Adrenal gland (tissue), 12 donors: ENCODE results near the gene COL6A3. TPM values are rescaled to one million over a fixed set of nuclear protein-coding genes. Genes with fewer than 3 reads are reported as not detected.

Source experiments
- DNase-seq, 7 donors: peaks; one replicate each; pipeline ENCODE4 v3.0.0-alpha.2; 2019 to 2020
- H3K27ac ChIP-seq, 5 donors: fragments of 200-600 bp; sonication (generic) in 4 of 5; 1 replicate in 3 of 5; 2 replicates in 2 of 5; pipeline versions ENCODE4 v1.5.1 to v1.8.0; 2016 to 2020; ENCODE audit warnings: mild to moderate bottlenecking in 1 of 5
- H3K27me3 ChIP-seq: fragments of 200-600 bp; 2 replicates; pipeline ENCODE4 v1.8.0; 2021
- H3K36me3 ChIP-seq, 2 donors: fragments of 200-600 bp; replicated peaks in 1 of 2; 1 replicate in 1 of 2; 2 replicates in 1 of 2; pipeline versions ENCODE4 v1.5.1 to v1.8.0; 2018 to 2022
- H3K4me1 ChIP-seq, 2 donors: fragments of 200-600 bp; replicated peaks in 1 of 2; 1 replicate in 1 of 2; 2 replicates in 1 of 2; pipeline versions ENCODE4 v1.5.1 to v1.8.0; 2018 to 2021
- H3K4me3 ChIP-seq, 4 donors: fragments of 200-600 bp; sonication (generic) in 3 of 4; one replicate each; pipeline ENCODE4 v1.5.1; 2016 to 2018
- H3K9me3 ChIP-seq, 3 donors: fragments of 200-600 bp; sonication (generic) in 1 of 3; replicated peaks in 1 of 3; 1 replicate in 2 of 3; 2 replicates in 1 of 3; pipeline versions ENCODE4 v1.5.1 to v1.8.0; 2016 to 2021
- POLR2A ChIP-seq, 2 donors: fragments of 450-650 bp; IDR thresholded peaks; one replicate each; pipeline ENCODE4 v1.6.1; 2017; ENCODE audit warnings: antibody characterized with exemption in 2 of 2, mild to moderate bottlenecking in 2 of 2, moderate library complexity in 1 of 2
- WGBS, 4 donors: extraction: QIAGEN DNeasy Blood & Tissue Kit in 2 of 4; methylation state at CpG; one replicate each; pipeline versions ENCODE4 v1.1.5 to v1.1.7; 2013 to 2017; 5-methylcytosine and 5-hydroxymethylcytosine counted together
- intact Hi-C, 2 donors: fragments of 100-400 bp; cut with DNase I; formaldehyde crosslinking; loops; one replicate each; pipeline versions ENCODE4 v1.14.1 to v1.15.0; 2022 to 2023
- polyA plus RNA-seq, 3 donors: library from polyadenylated mRNA; stranded (reverse); fragments of 200-250 nt in 2 of 3; fragments of 350-450 nt in 1 of 3; fragmentation: Illumina TruSeq in 1 of 3; extraction: RNeasy Lipid Tissue Mini Kit (QIAGEN cat#74804) in 1 of 3; gene quantifications; one replicate each; pipeline ENCODE4 v1.2.3, GENCODE V29; 2013 to 2014
- total RNA-seq, 9 donors: library from RNA; depleted of rRNA in 4 of 9; stranded (reverse); fragments of >200 nt in 4 of 9; fragments of 120-200 nt in 1 of 9; fragmentation: NEBNext Ultra II Directional in 1 of 9; extraction: Animal tissue kit (Norgen Biotek cat#: 25700) in 1 of 9; gene quantifications; one replicate each; pipeline versions ENCODE4 v1.1.0 to v1.2.4, GENCODE V29; 2013 to 2023
- TF ChIP-seq, protein P1 (sequence below), 6 experiments: fragments of 450-650 bp in 4 of 6; fragments of 200-600 bp in 2 of 6; sonication (generic) in 1 of 6; IDR thresholded peaks; 1 replicate in 5 of 6; 2 replicates in 1 of 6; pipeline versions ENCODE4 v1.5.1 to v1.8.0; 2016 to 2021; ENCODE audit warnings: antibody characterized with exemption in 6 of 6, mild to moderate bottlenecking in 2 of 6, moderate library complexity in 1 of 6
- donor health status: healthy with polysubstance abuse.
- donor health status: Bipolar disorder and iron deficiency.
- donor health status: DM: yes; HTN: yes; CAD: no.
- donor health status: DM: no; HTN: no; CAD: no.
- donor health status: DM: no; HTN: no; CAD: no.
- donor health status: DM: yes; HTN: yes; CAD: no.

Gene COL6A3
- total and polyA plus RNA-seq, 12 donors, result 15.5 to 69.4 (median 33.1) TPM

DNA sequence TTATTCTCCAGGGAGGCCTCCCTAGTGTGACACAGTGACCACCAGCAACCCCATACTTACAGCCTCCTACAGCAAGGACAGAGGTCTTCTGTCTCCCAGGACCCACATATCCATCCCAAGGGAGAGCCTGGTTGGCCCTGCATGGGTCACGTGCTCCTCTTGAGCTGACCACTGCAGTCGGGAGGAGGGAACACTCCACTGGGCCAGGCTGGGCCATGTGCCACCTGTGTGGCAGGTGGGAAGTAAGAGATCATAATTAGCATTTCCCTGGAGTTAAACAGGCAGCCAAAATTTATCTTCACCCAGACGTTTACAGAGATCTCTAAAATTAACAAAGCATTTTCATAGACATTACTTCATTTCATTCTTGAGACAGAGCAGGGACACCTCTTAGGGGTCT lies 39.7 kb upstream of the COL6A3 start:
- H3K36me3 ChIP-seq, result no peaks in the 10 kb centered on the region
- no peaks in the 10 kb centered on the region for H3K27me3 ChIP-seq
- peaks cover 0 to 7% of the 10 kb centered on the region in 2 donors for H3K4me1 ChIP-seq
- WGBS, 4 donors, result 81 to 88% (median 83%) methylated on average over 2 to 3 of the region's 3 CpGs
- DNase-seq, result no peak
- no peak overlapping the region for H3K27ac ChIP-seq
- TF ChIP-seq, protein P1, sequence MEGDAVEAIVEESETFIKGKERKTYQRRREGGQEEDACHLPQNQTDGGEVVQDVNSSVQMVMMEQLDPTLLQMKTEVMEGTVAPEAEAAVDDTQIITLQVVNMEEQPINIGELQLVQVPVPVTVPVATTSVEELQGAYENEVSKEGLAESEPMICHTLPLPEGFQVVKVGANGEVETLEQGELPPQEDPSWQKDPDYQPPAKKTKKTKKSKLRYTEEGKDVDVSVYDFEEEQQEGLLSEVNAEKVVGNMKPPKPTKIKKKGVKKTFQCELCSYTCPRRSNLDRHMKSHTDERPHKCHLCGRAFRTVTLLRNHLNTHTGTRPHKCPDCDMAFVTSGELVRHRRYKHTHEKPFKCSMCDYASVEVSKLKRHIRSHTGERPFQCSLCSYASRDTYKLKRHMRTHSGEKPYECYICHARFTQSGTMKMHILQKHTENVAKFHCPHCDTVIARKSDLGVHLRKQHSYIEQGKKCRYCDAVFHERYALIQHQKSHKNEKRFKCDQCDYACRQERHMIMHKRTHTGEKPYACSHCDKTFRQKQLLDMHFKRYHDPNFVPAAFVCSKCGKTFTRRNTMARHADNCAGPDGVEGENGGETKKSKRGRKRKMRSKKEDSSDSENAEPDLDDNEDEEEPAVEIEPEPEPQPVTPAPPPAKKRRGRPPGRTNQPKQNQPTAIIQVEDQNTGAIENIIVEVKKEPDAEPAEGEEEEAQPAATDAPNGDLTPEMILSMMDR (IDR thresholded peaks at IDR 0.05), result no peak
- H3K4me3 ChIP-seq, result no peak overlapping the region
- no peaks in the 10 kb centered on the region for H3K9me3 ChIP-seq
- intact Hi-C loops, result no loop called here

GRCh38 chr2:237452861-237453260 lies 38.9 kb upstream of the COL6A3 start:
- H3K36me3 ChIP-seq, result no peaks in the 10 kb centered on the region
- 74 to 85% (median 78%) methylated on average over 3 of the region's 3 CpGs for WGBS, 4 donors
- DNase-seq, result no peak
- H3K27me3 ChIP-seq, result no peaks in the 10 kb centered on the region
- H3K4me3 ChIP-seq, result no peak overlapping the region
- intact Hi-C loops, result no loop called here
- peaks cover 0 to 7% of the 10 kb centered on the region in 2 donors for H3K4me1 ChIP-seq
- no peaks in the 10 kb centered on the region for H3K9me3 ChIP-seq
- TF ChIP-seq, protein P1 (IDR thresholded peaks at IDR 0.05), result no peak
- TF ChIP-seq POLR2A (IDR thresholded peaks at IDR 0.05), result no peak
- no peak overlapping the region for H3K27ac ChIP-seq

DNA sequence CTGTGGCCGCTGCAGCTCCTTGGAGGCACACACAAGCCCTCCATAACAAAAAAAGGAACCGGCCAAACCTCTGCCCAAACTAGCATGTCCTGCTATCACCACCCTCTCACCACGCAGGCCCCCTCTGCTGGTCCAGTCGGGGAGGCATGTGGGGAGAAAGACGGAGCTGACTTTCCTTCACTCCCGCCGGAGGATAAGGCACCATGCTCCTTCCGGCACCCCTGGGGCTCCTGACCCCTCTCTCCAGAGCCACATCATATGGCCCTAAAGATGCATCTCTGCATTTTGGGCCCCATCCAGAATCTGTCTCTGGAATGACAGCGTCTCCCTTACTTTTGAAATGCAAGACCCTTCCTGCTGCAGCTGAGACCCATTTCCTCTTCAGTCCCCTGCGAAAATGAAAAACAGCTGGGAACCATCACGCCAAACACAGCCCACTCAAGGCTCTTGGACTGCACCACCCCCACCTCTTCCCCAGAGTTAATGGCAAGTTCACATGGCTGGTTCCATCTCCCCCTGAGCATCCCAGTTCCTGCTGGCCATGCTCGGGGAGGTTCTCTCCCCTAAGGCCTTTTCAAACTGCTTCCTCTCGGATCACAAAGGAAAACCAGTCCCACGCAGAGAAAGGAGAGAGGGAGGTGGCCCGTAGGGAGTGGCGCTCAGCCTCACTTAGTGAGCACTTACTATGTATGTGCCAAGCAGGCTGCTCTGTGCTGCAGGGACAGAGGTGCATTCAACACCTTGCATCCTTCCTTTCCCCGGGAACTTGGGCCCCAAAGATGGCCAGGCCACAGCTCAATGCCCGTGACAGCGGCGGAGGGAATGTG lies 37.9 kb upstream of the COL6A3 start:
- no peak overlapping the region for H3K27ac ChIP-seq
- no peaks in the 10 kb centered on the region for H3K9me3 ChIP-seq
- intact Hi-C loops, result no loop called here
- no peak for TF ChIP-seq POLR2A (IDR thresholded peaks at IDR 0.05)
- TF ChIP-seq, protein P1 (IDR thresholded peaks at IDR 0.05), result no peak
- H3K27me3 ChIP-seq, result no peaks in the 10 kb centered on the region
- WGBS, 4 donors, result 75 to 81% (median 80%) methylated on average over 17 to 20 of the region's 20 CpGs
- H3K4me1 ChIP-seq, result peaks cover 0 to 7% of the 10 kb centered on the region in 2 donors
- no peaks in the 10 kb centered on the region for H3K36me3 ChIP-seq
- no peak for DNase-seq
- H3K4me3 ChIP-seq, result no peak overlapping the region

DNA sequence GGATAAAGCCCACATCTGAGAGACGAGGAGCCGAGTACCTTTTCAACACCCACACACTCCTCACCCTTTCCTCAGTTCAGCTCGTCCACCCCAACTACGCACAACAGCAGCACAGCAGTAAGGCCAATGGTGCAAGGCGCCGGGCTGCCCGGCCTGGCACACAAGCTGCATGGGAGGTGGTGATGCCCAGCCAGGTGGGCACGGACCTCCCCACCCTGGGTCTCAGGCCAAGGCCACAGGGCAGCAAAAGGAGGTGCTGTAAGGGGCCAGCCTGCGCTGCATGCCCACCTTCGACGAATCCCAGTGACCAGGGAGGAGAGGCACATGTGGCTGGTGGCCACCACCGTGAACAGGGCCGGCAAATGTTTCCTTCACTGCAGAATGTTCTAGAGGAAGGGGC lies 36.6 kb upstream of the COL6A3 start:
- no peak overlapping the region for H3K27ac ChIP-seq
- DNase-seq, result no peak
- WGBS, 4 donors, result 87 to 95% (median 93%) methylated on average over 11 to 13 of the region's 13 CpGs

More for the DNA sequence above, 36.6 kb upstream of the COL6A3 start:
- H3K36me3 ChIP-seq, result no peaks in the 10 kb centered on the region
- no peak for TF ChIP-seq POLR2A (IDR thresholded peaks at IDR 0.05)
- TF ChIP-seq, protein P1 (IDR thresholded peaks at IDR 0.05), result no peak
- intact Hi-C loops, result no loop called here
- no peaks in the 10 kb centered on the region for H3K27me3 ChIP-seq
- no peak overlapping the region for H3K4me3 ChIP-seq
- H3K9me3 ChIP-seq, result no peaks in the 10 kb centered on the region
- H3K4me1 ChIP-seq, result peaks cover 0 to 7% of the 10 kb centered on the region in 2 donors
